NCI-H146 (cell line): ENCODE data around the gene ZNF74.
"Not testable (repeated sequence)": the region's sequence is repeated elsewhere in the genome, so short reads cannot be mapped to it uniquely, and the experiment has no call there.

ENCODE experiments used
- DNase-seq: peaks from one replicate; lab custom pipeline; 2025; lab: John Stamatoyannopoulos, UW

ZNF74 gene

GRCh38 chr22:20393705-20394476 lies at the start of gene ZNF74:
TSS of gene ZNF74 (plus strand) at chr22:20394151. CDS start at chr22:20394629, 478 bp downstream.
- DNase-seq: peak; percentile 92

GRCh38 chr22:20346553-20346952 lies 47.4 kb upstream of the ZNF74 start:
- not testable (repeated sequence) for DNase-seq

GRCh38 chr22:20352536-20352935 lies 41.4 kb upstream of the ZNF74 start:
- not testable (repeated sequence) for DNase-seq

- no peak for DNase-seq
Measured at GRCh38 chr22:20354238-20354975, 39.5 kb upstream of the ZNF74 start.

- DNase-seq: not testable (repeated sequence)
Measured at GRCh38 chr22:20355939-20356636, 37.9 kb upstream of the ZNF74 start.

GRCh38 chr22:20356906-20357305 lies 37.0 kb upstream of the ZNF74 start:
- not testable (repeated sequence) for DNase-seq

- not testable (repeated sequence) for DNase-seq
Measured at GRCh38 chr22:20357967-20358366, 36.0 kb upstream of the ZNF74 start.

GRCh38 chr22:20358503-20359239 lies 35.3 kb upstream of the ZNF74 start:
- not testable (repeated sequence) for DNase-seq

GRCh38 chr22:20360261-20360660 lies 33.7 kb upstream of the ZNF74 start:
- DNase-seq: not testable (repeated sequence)

- DNase-seq: not testable (repeated sequence)
Measured at GRCh38 chr22:20360866-20361751, 32.8 kb upstream of the ZNF74 start.

- not testable (repeated sequence) for DNase-seq
Measured at GRCh38 chr22:20361752-20362229, 32.2 kb upstream of the ZNF74 start.

GRCh38 chr22:20362403-20362802 lies 31.5 kb upstream of the ZNF74 start:
- DNase-seq: not testable (repeated sequence)

- not testable (repeated sequence) for DNase-seq
Measured at GRCh38 chr22:20364335-20365260, 29.4 kb upstream of the ZNF74 start.

- DNase-seq: not testable (repeated sequence)
Measured at GRCh38 chr22:20366841-20367240, 27.1 kb upstream of the ZNF74 start.

GRCh38 chr22:20368875-20369274 lies 25.1 kb upstream of the ZNF74 start:
- DNase-seq: not testable (repeated sequence)

- DNase-seq: not testable (repeated sequence)
Measured at GRCh38 chr22:20371687-20372086, 22.3 kb upstream of the ZNF74 start.

GRCh38 chr22:20372406-20372854 lies 21.5 kb upstream of the ZNF74 start:
- DNase-seq: peak; percentile 81

GRCh38 chr22:20373195-20373706 lies 20.7 kb upstream of the ZNF74 start:
- peak; percentile 14 for DNase-seq

- not testable (repeated sequence) for DNase-seq
Measured at GRCh38 chr22:20374130-20374529, 19.8 kb upstream of the ZNF74 start.
